AG09309 (cell line): ENCODE measurements around the gene ACTC1.

Experiments
- DNase-seq: peaks from one replicate; pipeline ENCODE4 v3.0.0-alpha.2; 2010; ENCODE audit warnings: low read depth
- H3K4me3 ChIP-seq: 2 replicates; pipeline ENCODE4 v1.5.1; 2011; ENCODE audit warnings: mild to moderate bottlenecking, low read depth, low read length, moderate library complexity; ENCODE audit not compliant: control insufficient read depth
- TF ChIP-seq, protein P1 (sequence below): IDR thresholded peaks from 2 replicates; pipeline ENCODE4 v1.5.1; 2011; ENCODE audit warnings: mild to moderate bottlenecking, low read depth, low read length, inconsistent platforms; ENCODE audit not compliant: insufficient read depth, control insufficient read depth; ENCODE audit errors: missing control alignments

The ACTC1 gene

DNA sequence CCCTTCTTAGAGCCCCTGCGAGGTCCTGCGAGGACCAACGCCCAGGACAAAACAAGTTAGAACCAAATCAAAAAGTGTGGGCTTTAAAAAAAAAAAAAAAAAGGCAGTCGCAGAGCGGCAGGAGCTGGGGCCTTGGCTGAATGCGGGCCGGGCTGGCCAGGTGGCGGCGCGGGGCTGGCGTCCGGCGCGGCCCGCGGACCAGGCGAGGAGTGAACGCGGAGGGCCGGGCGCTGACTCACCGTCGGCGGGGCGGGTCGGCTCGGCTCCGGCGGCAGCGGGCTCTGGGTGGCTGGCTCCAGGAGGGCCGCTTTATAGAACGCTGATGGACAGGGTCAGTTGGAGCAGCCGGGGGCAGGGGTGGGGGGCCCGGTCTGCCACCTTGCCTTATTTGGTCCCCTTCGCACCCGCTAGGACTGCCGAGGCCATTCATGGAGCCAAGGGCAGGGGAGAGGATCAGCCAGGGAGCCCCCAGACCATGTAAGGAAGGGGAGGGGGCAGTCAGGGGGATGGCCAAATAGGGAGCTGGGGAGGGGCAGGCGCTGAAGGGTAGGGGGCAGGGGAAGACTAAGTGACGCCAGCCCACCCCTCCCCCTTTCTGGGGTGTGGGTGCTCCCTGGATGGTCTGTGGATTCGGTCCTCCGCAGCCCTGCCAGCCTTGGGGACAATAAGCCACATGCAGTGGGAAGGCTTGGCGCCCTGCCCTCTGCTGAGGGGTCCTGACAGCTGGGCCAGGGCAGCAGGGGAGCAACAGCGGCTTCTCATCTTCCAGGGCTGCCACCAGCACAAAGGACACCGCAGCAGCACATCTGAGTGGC lies at the start of gene ACTC1:
Gene ACTC1 (minus strand): TSS at position 283 of the 815 bp plus-strand sequence. CDS start 741 bp downstream, outside the sequence.
- peak within 1 kb of the TSS; percentile 37 for H3K4me3 ChIP-seq
- TF ChIP-seq, protein P1, sequence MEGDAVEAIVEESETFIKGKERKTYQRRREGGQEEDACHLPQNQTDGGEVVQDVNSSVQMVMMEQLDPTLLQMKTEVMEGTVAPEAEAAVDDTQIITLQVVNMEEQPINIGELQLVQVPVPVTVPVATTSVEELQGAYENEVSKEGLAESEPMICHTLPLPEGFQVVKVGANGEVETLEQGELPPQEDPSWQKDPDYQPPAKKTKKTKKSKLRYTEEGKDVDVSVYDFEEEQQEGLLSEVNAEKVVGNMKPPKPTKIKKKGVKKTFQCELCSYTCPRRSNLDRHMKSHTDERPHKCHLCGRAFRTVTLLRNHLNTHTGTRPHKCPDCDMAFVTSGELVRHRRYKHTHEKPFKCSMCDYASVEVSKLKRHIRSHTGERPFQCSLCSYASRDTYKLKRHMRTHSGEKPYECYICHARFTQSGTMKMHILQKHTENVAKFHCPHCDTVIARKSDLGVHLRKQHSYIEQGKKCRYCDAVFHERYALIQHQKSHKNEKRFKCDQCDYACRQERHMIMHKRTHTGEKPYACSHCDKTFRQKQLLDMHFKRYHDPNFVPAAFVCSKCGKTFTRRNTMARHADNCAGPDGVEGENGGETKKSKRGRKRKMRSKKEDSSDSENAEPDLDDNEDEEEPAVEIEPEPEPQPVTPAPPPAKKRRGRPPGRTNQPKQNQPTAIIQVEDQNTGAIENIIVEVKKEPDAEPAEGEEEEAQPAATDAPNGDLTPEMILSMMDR: peak; percentile 19
- DNase-seq: no peak

DNA sequence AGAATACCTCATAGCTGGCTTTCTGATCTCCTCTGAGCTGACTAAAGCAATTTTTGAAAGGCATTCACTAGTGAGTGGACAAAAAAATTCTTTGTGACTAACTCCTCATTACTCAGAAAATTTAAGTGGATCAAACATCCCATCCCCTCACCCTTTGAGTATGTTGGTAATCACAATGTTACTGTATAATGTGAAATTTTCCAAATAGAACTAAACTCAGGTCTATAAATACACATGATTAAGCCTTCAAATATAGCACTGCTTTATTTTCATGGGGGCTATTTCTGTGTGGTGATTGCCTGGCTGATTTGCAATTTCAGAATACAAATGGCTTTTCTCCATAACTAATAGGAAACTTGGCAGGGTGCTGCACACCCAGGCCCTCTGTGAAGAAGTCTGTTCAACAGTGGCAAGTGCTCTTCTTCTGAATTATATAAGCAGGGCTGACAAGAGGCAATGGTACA lies 45.9 kb upstream of the ACTC1 start:
- no peak for DNase-seq
- TF ChIP-seq, protein P1: no peak
- H3K4me3 ChIP-seq: no peak overlapping the region

DNA sequence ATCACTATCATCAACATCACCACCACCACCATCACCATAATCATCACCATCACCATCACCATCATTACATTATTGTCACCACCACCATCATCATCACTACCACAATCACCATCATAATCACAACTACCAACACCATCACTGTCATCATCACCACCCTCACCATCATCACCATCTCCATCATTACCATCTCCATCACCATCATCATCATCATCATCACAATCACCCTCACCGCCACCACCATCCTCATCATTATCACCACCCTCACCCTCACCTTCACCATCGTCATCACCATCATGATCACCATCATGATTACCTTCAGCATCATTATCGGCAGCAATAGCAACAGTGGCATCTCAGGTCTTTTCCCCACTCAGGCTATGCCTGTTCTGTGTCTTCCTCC lies 42.9 kb upstream of the ACTC1 start:
- DNase-seq: no peak
- H3K4me3 ChIP-seq: no peak overlapping the region
- TF ChIP-seq, protein P1: no peak

DNA sequence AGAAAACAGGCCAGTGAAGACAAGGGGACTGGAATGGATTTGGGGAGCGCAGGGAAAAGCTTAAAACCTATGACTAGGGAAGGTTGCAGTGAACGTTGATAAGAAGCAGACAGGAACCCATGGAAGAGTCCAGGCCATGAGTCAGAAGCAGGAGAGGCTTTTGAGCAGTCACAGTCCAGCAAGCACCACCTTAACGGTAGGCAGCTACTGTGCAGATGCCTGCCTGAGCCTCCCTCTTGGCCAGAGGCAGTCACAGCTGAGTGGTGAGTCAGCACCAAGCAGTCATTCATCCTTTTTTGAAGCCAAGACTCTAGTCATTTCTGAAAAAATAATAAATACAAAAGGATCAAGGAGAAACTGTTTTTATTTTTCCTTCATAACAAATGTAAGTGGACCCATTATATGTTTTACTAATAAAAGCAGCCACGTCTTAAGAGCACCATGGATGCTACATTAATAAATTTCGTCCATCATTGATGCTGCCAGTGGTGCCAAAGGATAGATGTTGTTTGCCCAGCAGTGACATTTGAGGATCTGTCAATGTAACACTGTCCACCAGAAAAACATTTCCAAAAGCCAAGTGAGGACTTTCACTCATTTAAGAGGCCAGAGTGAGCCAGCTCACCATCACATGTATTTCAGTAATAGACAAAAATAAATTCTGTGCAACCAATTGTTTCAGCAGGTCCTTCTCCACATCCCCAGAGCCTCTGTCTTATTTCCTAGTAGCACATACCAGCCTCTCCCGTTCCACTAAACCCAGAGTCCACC lies 42.1 kb upstream of the ACTC1 start:
- no peak overlapping the region for H3K4me3 ChIP-seq
- TF ChIP-seq, protein P1: no peak
- peak; percentile 25 for DNase-seq

DNA sequence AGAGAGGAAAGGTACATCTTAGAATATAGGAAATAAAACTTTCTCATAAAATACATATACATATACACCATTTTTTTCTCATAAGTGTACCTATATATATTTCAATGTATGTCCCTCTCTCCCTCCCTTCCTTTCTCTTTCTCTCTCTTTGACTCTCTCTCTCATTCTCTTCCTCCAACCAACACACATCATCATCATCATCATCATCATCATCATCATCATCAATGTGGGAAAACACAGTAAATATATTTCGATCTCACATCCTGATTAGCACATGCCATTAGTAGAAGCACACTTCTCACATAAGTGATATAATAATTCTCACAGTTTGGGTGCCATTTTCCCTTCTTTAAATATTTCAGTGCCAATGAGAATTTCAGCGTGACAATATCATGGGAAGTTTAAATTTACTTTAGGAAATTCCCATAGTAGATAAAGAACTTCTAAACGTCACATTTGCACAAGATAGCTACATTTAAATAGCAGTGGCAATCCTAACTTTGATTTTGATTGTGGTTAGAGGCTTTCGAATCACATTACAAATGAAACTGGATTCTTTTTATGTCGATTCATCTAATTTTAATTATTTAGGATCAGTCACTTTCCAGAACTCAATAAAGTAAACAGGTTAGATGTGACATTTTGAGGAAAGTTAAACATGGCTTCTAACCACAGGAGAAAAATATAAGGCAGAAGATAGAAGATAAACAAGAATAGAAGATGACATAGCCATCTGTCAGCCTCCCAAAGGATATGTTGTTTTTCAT lies 33.0 kb upstream of the ACTC1 start:
- DNase-seq: no peak
- TF ChIP-seq, protein P1: no peak
- H3K4me3 ChIP-seq: no peak overlapping the region

DNA sequence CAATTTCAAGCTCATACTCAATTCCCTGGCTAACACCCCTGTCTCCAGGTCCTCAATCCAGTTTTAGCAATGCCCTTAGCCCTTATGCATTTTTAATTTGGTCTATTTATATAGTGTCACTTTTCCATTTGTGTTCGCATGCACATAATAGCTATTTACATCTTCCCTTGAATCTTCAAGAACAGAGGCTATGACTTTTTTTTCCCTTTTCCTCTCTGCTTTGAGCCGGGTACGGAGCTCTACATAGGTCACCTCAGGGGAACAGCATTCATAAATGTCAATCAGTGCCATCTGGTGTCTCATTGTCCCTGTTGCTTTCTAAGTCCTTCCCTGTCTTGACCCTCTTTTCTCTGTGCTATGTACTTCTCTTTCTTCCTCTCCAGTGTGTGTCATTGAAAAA lies 26.5 kb upstream of the ACTC1 start:
- DNase-seq: no peak
- no peak overlapping the region for H3K4me3 ChIP-seq
- TF ChIP-seq, protein P1: no peak
